SK-N-SH (cell line): Measurements from ENCODE around the gene CYFIP1. TPM values are rescaled to one million over a fixed set of nuclear protein-coding genes. Genes with fewer than 3 reads are reported as not detected.

Experiments
- CTCF ChIA-PET: fragments of 300-600, 350-600 bp; formaldehyde crosslinking; extraction: SDS; loops from one replicate; lab custom pipeline; 2021; lab: Yijun Ruan, JAX
- POLR2A ChIA-PET: fragments of 350-600 bp; sonication (Branson Sonifier 250); formaldehyde crosslinking; extraction: SDS; loops from one replicate; lab custom pipeline; 2020; ENCODE audit warnings: antibody characterized with exemption, inconsistent platforms; lab: Yijun Ruan, JAX
- DNase-seq: peaks from one replicate; pipeline ENCODE4 v3.0.0; 2012
- H2AFZ ChIP-seq: fragments of 200-600 bp; sonication (generic); 2 replicates; pipeline ENCODE4 v1.8.1; 2016; ENCODE audit warnings: antibody characterized with exemption, mild to moderate bottlenecking, low read depth
- H3F3A ChIP-seq: fragments of 200-600 bp; sonication (generic); replicated peaks from 2 replicates; pipeline ENCODE3; 2016; ENCODE audit warnings: antibody characterized with exemption, mild to moderate bottlenecking; ENCODE audit not compliant: insufficient read depth
- H3K27ac ChIP-seq, 2 experiments: fragments of 200-500 bp in 1 of 2; fragments of 200-600 bp in 1 of 2; sonication (Bioruptor generic) in 1 of 2; sonication (generic), shearing (Covaris generic) in 1 of 2; 2 replicates each; pipeline versions ENCODE4 v1.5.1 to v1.6.1; 2014 to 2016; ENCODE audit warnings: low read depth in 2 of 2, inconsistent platforms in 1 of 2, low read length in 1 of 2, mild to moderate bottlenecking in 1 of 2, mixed read lengths in 1 of 2
- H3K27me3 ChIP-seq: fragments of 200-600 bp; sonication (generic), shearing (Covaris generic); 2 replicates; pipeline ENCODE4 v1.6.1; 2016; ENCODE audit warnings: mixed run types; ENCODE audit not compliant: insufficient read depth
- H3K36me3 ChIP-seq, 2 experiments: fragments of 200-500 bp in 1 of 2; fragments of 200-600 bp in 1 of 2; sonication (Bioruptor generic) in 1 of 2; sonication (generic) in 1 of 2; replicated peaks in 1 of 2; 2 replicates each; pipeline versions ENCODE3 to v1.5.1; 2014 to 2016; ENCODE audit warnings: low read length in 1 of 2, mild to moderate bottlenecking in 1 of 2; ENCODE audit not compliant: insufficient read depth in 2 of 2, control insufficient read depth in 1 of 2
- H3K4me1 ChIP-seq, 2 experiments: fragments of 200-500 bp in 1 of 2; fragments of 200-600 bp in 1 of 2; sonication (Bioruptor generic) in 1 of 2; sonication (generic), shearing (Covaris generic) in 1 of 2; 2 replicates each; pipeline versions ENCODE4 v1.5.1 to v1.6.1; 2014 to 2016; ENCODE audit warnings: low read depth in 1 of 2, low read length in 1 of 2, mixed run types in 1 of 2; ENCODE audit not compliant: insufficient read depth in 2 of 2, control insufficient read depth in 1 of 2
- H3K4me2 ChIP-seq: fragments of 200-600 bp; sonication (generic), shearing (Covaris generic); 2 replicates; pipeline ENCODE4 v1.6.1; 2017; ENCODE audit warnings: mixed run types
- H3K4me3 ChIP-seq, 2 experiments: fragments of 200-500 bp in 1 of 2; fragments of 200-600 bp in 1 of 2; sonication (Bioruptor generic) in 1 of 2; sonication (generic), shearing (Covaris generic) in 1 of 2; 2 replicates each; pipeline versions ENCODE4 v1.5.1 to v1.8.1; 2014 to 2016; ENCODE audit warnings: low read depth in 2 of 2, inconsistent platforms in 1 of 2, low read length in 1 of 2, mild to moderate bottlenecking in 1 of 2, mixed read lengths in 1 of 2, moderate library complexity in 1 of 2
- H3K79me2 ChIP-seq: fragments of 200-600 bp; sonication (generic); 2 replicates; pipeline ENCODE4 v1.8.1; 2017; ENCODE audit warnings: mild to moderate bottlenecking; ENCODE audit not compliant: insufficient read depth
- H3K9ac ChIP-seq: fragments of 200-600 bp; sonication (generic); 2 replicates; pipeline ENCODE4 v1.6.1; 2017; ENCODE audit warnings: mixed run types
- H3K9me2 ChIP-seq: fragments of 200-600 bp; sonication (generic); 2 replicates; pipeline ENCODE4 v1.6.1; 2017; ENCODE audit warnings: mixed run types
- H3K9me3 ChIP-seq: fragments of 200-600 bp; sonication (generic); 2 replicates; pipeline ENCODE4 v1.6.1; 2017; ENCODE audit warnings: mixed run types, mild to moderate bottlenecking, moderate library complexity
- H4K20me1 ChIP-seq: fragments of 200-600 bp; sonication (generic); 2 replicates; pipeline ENCODE4 v1.6.1; 2017; ENCODE audit warnings: mild to moderate bottlenecking, mixed run types; ENCODE audit not compliant: insufficient read depth
- CHD2 ChIP-seq: fragments of 150-350 bp; IDR thresholded peaks from 2 replicates; pipeline ENCODE4 v1.6.1; 2018; ENCODE audit warnings: low read length; ENCODE audit not compliant: partially characterized antibody
- ELF1 ChIP-seq: IDR thresholded peaks from 2 replicates; pipeline ENCODE4 v1.4.0; 2012
- FOSL2 ChIP-seq: IDR thresholded peaks from 2 replicates; pipeline ENCODE4 v1.4.0; 2012; ENCODE audit warnings: low read depth, mild to moderate bottlenecking, moderate library complexity, borderline replicate concordance
- FOXJ3 ChIP-seq: sonication (generic); formaldehyde crosslinking; IDR thresholded peaks from 2 replicates; pipeline ENCODE4 v1.5.1; 2020; ENCODE audit warnings: mild to moderate bottlenecking, missing genetic modification reagents
- GABPA ChIP-seq: IDR thresholded peaks from 2 replicates; pipeline ENCODE4 v1.4.0; 2012; ENCODE audit warnings: low read depth, mild to moderate bottlenecking
- JUND ChIP-seq: IDR thresholded peaks from 2 replicates; pipeline ENCODE4 v1.4.0; 2012
- NFIC ChIP-seq: IDR thresholded peaks from 2 replicates; pipeline ENCODE4 v1.4.0; 2012; ENCODE audit warnings: borderline replicate concordance
- NRF1 ChIP-seq: IDR thresholded peaks from 2 replicates; pipeline ENCODE4 v1.6.1; 2012; ENCODE audit warnings: low read depth, mild to moderate bottlenecking, low read length
- POLR2AphosphoS5 ChIP-seq: IDR thresholded peaks from 2 replicates; pipeline ENCODE4 v1.6.1; 2012; ENCODE audit warnings: low read depth, low read length
- RAD21 ChIP-seq: IDR thresholded peaks from 2 replicates; pipeline ENCODE4 v1.6.1; 2012; ENCODE audit warnings: mild to moderate bottlenecking, low read length
- RFX5 ChIP-seq: IDR thresholded peaks from 2 replicates; pipeline ENCODE4 v1.6.1; 2012; ENCODE audit warnings: mild to moderate bottlenecking, improper control_type of control experiment, low read length
- RXRA ChIP-seq: IDR thresholded peaks from 2 replicates; pipeline ENCODE4 v1.4.0; 2012; ENCODE audit warnings: low read depth, mild to moderate bottlenecking, borderline replicate concordance
- SIN3A ChIP-seq: IDR thresholded peaks from 2 replicates; pipeline ENCODE4 v1.6.1; 2012; ENCODE audit warnings: low read depth, mild to moderate bottlenecking, low read length, moderate library complexity, borderline replicate concordance
- TCF12 ChIP-seq: IDR thresholded peaks from 2 replicates; pipeline ENCODE4 v1.4.0; 2012
- TEAD4 ChIP-seq: IDR thresholded peaks from 2 replicates; pipeline ENCODE4 v1.4.0; 2012; ENCODE audit warnings: mild to moderate bottlenecking, borderline replicate concordance; ENCODE audit not compliant: insufficient read depth
- WGBS: methylation state at CpG from one replicate; pipeline ENCODE4 v1.1.6; 2017; ENCODE audit warnings: low lambda C conversion rate; 5-methylcytosine and 5-hydroxymethylcytosine counted together
- polyA plus RNA-seq, 3 experiments: library from polyadenylated mRNA; depleted of rRNA; stranded (reverse); fragments of >200 nt; gene quantifications; 2 replicates each; pipeline ENCODE4 v1.2.3, GENCODE V29; 2012
- TF ChIP-seq, protein P1 (sequence below): IDR thresholded peaks from 2 replicates; pipeline ENCODE4 v1.4.0; 2012; ENCODE audit warnings: low read depth
- TF ChIP-seq, protein P2 (sequence below): fragments of 200-600 bp; sonication (generic); IDR thresholded peaks from 2 replicates; pipeline ENCODE4 v1.6.1; 2017; ENCODE audit warnings: antibody characterized with exemption, mild to moderate bottlenecking, moderate library complexity
- TF ChIP-seq, protein P3 (sequence below): fragments of 150-350 bp; IDR thresholded peaks from 2 replicates; pipeline ENCODE4 v1.6.1; 2017; ENCODE audit warnings: antibody characterized with exemption, low read length, low read depth, borderline replicate concordance
- TF ChIP-seq, protein P4 (sequence below): IDR thresholded peaks from 2 replicates; pipeline ENCODE4 v1.6.1; 2012; ENCODE audit warnings: mild to moderate bottlenecking, low read depth, low read length, moderate library complexity
- TF ChIP-seq, protein P5 (sequence below): IDR thresholded peaks from 2 replicates; pipeline ENCODE4; 2012

The CYFIP1 gene
- polyA plus RNA-seq, 1 of the 3 experiments (the other 2 are of a cell fraction), result 53.4 TPM

DNA sequence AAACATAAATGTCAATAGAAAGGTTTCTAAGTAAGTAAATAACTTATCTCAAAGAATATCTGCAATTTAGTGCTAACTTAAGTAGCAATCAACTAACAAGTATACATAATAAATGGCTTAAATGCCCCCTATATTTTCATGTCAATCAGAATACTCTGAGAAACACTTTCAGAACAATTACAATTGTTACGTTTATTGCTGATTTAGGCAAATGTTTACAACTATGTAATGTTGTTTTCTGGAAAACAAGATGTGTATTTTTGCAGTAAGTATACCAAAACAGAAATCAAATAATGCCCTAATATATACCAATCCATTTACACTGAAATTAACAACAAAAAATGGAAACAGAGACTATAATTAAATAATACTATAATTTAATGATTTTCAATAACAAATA, 46.0 kb upstream of the CYFIP1 start (continued):
- TF ChIP-seq, protein P1, sequence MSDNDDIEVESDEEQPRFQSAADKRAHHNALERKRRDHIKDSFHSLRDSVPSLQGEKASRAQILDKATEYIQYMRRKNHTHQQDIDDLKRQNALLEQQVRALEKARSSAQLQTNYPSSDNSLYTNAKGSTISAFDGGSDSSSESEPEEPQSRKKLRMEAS, result no peak

DNA sequence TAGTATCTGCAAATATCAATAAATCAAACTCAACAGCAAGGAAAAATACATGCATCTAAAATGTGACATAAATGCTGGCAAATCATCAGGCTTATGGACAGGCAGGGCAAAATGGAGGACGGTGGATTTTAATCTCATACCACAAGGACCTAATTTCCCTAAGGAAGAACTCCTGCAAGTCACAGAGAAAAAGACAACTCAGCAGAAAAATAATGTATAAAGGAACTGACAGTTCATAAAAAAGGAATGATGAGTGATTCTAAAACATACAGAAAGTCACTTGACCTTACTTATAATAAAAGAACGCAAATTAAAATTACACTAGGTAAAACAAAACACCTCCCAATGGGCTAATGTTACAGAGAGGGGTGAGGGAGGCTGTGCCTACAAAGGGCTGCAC, 42.0 kb upstream of the CYFIP1 start:
- POLR2A ChIA-PET, result no interaction called here
- WGBS, result 91% methylated on average over 2 of the region's 2 CpGs
- Histone ChIP-seq H3K79me2 (no peaks in the 10 kb centered on the region), H3F3A (no peaks in the 10 kb centered on the region), H2AFZ (no peak overlapping the region), H3K9me3 (no peaks in the 10 kb centered on the region), H3K4me2 (no peak overlapping the region)
- no peak for DNase-seq
- TF ChIP-seq RXRA, result no peak
- TF ChIP-seq JUND, result no peak
- TF ChIP-seq GABPA, result no peak
- no peak for TF ChIP-seq FOSL2
- no peak for TF ChIP-seq ELF1
- TF ChIP-seq, protein P2, sequence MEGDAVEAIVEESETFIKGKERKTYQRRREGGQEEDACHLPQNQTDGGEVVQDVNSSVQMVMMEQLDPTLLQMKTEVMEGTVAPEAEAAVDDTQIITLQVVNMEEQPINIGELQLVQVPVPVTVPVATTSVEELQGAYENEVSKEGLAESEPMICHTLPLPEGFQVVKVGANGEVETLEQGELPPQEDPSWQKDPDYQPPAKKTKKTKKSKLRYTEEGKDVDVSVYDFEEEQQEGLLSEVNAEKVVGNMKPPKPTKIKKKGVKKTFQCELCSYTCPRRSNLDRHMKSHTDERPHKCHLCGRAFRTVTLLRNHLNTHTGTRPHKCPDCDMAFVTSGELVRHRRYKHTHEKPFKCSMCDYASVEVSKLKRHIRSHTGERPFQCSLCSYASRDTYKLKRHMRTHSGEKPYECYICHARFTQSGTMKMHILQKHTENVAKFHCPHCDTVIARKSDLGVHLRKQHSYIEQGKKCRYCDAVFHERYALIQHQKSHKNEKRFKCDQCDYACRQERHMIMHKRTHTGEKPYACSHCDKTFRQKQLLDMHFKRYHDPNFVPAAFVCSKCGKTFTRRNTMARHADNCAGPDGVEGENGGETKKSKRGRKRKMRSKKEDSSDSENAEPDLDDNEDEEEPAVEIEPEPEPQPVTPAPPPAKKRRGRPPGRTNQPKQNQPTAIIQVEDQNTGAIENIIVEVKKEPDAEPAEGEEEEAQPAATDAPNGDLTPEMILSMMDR, result no peak
- TF ChIP-seq SIN3A, result no peak
- no peak for TF ChIP-seq RFX5
- TF ChIP-seq NFIC, result no peak
- no peak for TF ChIP-seq TCF12
- TF ChIP-seq, all 33 proteins: peak for 0
- Histone ChIP-seq H4K20me1 (no peaks in the 10 kb centered on the region), H3K27ac (no peak overlapping the region), H3K27me3 (no peaks in the 10 kb centered on the region), H3K9me2 (no peaks in the 10 kb centered on the region), H3K9ac (no peak overlapping the region), H3K36me3 (peaks cover 70 to 84% of the 10 kb centered on the region in 2 experiments), H3K4me3 (no peak overlapping the region), H3K4me1 (no peaks in the 10 kb centered on the region)
- CTCF ChIA-PET, result interaction anchor here (1.2 kb wide), 1 partner anchor 14 kb away, joined by 5 read pairs; no protein-coding TSS in a partner anchor

DNA sequence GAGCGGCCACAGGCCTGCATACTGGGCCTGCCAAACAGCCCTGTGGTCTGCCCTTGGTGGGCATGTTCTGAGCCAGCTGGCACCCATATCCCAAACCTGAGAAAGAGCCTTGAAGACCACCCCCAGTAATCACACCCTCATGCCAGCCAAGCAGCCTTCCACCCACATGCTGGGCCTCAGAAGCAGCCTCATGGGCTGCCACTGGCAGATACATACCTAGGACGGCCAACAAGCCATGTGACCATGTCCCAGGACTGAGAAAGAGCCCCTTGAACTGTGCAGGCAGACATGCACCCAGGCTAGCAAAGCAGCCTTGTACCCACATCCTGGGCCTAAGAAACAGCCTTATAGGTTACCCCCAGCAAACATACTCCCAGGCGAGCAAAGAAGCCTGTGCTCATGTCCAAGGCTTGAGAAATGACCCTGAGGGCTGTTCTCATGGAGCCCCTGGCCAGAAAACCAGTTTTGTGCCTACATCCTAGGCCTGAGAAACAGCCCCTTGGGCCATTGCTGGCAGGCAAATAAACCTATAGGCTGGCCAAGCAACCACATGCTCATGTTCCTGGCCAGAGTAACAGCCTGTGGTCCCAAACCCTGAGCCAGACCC, 34.3 kb upstream of the CYFIP1 start:
- CTCF ChIA-PET, result interaction anchor here (1.1 kb wide), 1 partner anchor 21 kb away, joined by 3 read pairs; no protein-coding TSS in a partner anchor
- 100% methylated on average over 1 of the region's 3 CpGs for whole genome bisulfite sequencing
- no peak for TF ChIP-seq TEAD4
- no peak for TF ChIP-seq NRF1
- no peak for TF ChIP-seq TCF12
- TF ChIP-seq, protein P3, sequence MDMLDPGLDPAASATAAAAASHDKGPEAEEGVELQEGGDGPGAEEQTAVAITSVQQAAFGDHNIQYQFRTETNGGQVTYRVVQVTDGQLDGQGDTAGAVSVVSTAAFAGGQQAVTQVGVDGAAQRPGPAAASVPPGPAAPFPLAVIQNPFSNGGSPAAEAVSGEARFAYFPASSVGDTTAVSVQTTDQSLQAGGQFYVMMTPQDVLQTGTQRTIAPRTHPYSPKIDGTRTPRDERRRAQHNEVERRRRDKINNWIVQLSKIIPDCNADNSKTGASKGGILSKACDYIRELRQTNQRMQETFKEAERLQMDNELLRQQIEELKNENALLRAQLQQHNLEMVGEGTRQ, result no peak
- TF ChIP-seq FOXJ3 (CRISPR knock-in tag), result no peak
- no peak for TF ChIP-seq CHD2
- no peak for TF ChIP-seq POLR2AphosphoS5
- TF ChIP-seq, protein P4, sequence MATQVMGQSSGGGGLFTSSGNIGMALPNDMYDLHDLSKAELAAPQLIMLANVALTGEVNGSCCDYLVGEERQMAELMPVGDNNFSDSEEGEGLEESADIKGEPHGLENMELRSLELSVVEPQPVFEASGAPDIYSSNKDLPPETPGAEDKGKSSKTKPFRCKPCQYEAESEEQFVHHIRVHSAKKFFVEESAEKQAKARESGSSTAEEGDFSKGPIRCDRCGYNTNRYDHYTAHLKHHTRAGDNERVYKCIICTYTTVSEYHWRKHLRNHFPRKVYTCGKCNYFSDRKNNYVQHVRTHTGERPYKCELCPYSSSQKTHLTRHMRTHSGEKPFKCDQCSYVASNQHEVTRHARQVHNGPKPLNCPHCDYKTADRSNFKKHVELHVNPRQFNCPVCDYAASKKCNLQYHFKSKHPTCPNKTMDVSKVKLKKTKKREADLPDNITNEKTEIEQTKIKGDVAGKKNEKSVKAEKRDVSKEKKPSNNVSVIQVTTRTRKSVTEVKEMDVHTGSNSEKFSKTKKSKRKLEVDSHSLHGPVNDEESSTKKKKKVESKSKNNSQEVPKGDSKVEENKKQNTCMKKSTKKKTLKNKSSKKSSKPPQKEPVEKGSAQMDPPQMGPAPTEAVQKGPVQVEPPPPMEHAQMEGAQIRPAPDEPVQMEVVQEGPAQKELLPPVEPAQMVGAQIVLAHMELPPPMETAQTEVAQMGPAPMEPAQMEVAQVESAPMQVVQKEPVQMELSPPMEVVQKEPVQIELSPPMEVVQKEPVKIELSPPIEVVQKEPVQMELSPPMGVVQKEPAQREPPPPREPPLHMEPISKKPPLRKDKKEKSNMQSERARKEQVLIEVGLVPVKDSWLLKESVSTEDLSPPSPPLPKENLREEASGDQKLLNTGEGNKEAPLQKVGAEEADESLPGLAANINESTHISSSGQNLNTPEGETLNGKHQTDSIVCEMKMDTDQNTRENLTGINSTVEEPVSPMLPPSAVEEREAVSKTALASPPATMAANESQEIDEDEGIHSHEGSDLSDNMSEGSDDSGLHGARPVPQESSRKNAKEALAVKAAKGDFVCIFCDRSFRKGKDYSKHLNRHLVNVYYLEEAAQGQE, result no peak
- TF ChIP-seq, protein P5, sequence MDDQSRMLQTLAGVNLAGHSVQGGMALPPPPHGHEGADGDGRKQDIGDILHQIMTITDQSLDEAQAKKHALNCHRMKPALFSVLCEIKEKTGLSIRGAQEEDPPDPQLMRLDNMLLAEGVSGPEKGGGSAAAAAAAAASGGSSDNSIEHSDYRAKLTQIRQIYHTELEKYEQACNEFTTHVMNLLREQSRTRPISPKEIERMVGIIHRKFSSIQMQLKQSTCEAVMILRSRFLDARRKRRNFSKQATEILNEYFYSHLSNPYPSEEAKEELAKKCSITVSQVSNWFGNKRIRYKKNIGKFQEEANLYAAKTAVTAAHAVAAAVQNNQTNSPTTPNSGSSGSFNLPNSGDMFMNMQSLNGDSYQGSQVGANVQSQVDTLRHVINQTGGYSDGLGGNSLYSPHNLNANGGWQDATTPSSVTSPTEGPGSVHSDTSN, result no peak
- no peak for TF ChIP-seq RAD21

More for the DNA sequence above, 34.3 kb upstream of the CYFIP1 start:
- Histone ChIP-seq H3K36me3 (peaks cover 44 to 46% of the 10 kb centered on the region in 2 experiments), H3K9me3 (no peaks in the 10 kb centered on the region), H3F3A (no peaks in the 10 kb centered on the region), H3K4me2 (no peak overlapping the region), H3K9ac (no peak overlapping the region), H3K9me2 (no peaks in the 10 kb centered on the region), H2AFZ (no peak overlapping the region), H3K4me1 (no peaks in the 10 kb centered on the region), H3K27me3 (no peaks in the 10 kb centered on the region), H3K27ac (no peak overlapping the region), H3K4me3 (no peak overlapping the region), H4K20me1 (no peaks in the 10 kb centered on the region), H3K79me2 (peaks cover 4% of the 10 kb centered on the region; the same call in 1 of the 2 replicates)
- POLR2A ChIA-PET, result no interaction called here
- no peak for DNase-seq
